ENCODE results near the gene NSUN6.

The NSUN6 gene

DNA sequence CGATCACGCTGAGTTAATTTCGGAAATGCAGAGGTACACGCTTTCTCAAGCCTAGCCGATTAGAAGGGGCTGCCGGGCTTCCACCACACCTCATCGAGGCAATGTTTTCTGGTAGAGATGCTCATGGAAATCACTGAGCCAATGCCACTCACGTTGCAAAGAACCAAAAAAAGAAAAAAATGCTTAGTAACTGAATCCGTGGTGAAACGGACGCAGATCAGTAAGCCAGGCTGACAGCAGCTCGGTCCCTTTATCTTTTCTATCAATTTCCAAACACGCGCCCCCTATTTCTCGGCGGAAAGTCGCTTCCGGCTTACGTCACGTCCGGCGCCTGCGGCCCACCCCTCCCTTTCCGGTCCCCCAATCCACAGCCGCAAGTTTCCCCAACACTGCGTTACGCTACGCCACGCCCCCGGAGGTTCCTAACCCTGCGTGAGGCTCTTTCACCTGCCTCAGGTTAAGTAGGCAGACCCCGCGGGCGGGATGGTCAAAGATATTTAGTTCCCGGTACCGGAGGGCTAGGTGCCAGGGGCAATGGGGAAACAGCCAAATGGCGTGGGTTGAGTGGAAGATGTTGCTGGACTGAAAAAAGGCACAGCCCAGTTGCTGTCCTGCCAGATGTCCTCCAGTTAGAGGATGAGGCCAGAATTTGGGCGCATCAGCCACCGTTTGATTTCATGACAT lies at the start of gene NSUN6:
Gene NSUN6 (minus strand): TSS at position 264 of the 684 bp plus-strand sequence. CDS start 384 bp downstream, outside the sequence.
- peak; percentile 94 for DNase-seq

DNA sequence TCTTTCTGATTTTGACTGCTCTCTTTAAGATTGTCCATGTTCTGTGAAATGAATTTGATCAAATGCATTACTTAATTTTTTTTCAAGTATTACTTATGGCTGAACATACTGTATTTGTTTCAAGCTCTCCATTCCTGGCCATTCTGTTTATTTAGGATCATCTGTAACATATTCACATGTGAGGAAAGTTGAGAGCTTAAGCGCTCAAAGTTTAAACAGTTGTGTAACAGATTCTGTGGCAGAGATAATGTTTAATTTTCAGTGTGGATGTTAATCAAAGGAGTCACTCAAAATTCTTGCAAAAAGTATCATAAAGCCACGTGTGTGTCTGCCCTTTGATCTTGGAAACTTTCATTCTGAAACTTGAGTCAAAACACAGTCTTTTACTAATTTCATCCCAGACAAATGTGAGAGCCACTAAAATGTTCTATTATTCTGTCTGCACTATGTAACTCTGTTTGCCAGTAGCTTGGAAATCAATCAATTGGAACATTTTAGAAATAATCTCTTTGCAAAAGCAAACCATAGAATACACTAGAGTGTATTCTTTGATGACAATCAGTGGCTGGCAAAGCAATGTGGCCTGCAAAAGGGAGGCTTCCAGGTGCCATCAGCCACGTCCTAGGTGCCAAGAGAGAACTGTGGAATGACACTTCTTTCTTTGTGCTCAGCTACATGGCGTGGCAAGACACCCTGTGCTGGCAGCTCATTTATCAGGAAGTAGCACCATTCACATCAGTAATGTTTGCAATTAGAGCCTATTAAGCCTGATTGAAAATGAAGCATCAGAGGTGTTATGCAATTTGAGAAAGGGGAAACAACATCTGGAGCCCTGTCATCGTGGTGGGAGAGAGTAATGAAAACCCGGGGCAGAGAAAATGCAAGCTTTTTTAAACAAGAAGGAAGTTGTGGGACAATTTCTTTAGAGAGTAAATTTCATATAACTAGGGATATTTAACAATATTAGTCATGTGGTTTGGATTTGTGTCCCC lies 48.8 kb upstream of the NSUN6 start:
- no peak for DNase-seq

GRCh38 chr10:18690541-18690940 lies 39.2 kb upstream of the NSUN6 start:
- no peak for DNase-seq

- DNase-seq: no peak
Observed at GRCh38 chr10:18689498-18689897, 38.1 kb upstream of the NSUN6 start.

- DNase-seq: no peak
Observed at GRCh38 chr10:18687706-18688105, 36.3 kb upstream of the NSUN6 start.

DNA sequence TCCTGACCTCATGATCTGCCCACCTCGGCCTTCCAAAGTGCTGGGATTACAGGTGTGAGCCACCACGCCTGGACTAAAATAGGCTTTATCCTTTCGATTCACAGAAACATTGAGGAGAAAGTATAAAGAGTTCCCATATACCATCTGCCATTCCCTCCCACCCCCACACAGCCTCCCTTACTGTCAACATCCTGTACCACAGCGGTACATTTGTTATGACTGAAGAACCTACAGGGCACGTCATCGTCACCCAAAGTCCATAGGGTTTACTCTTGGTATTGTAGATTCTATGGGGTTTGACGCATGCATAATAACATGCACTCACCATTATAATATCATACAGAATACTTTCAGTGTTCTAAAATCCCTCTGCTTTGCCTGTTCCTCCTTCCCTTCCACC lies 35.8 kb upstream of the NSUN6 start:
- DNase-seq: no peak

GRCh38 chr10:18685555-18685954 lies 34.2 kb upstream of the NSUN6 start:
- DNase-seq: no peak

GRCh38 chr10:18684953-18685352 lies 33.6 kb upstream of the NSUN6 start:
- DNase-seq: no peak

DNA sequence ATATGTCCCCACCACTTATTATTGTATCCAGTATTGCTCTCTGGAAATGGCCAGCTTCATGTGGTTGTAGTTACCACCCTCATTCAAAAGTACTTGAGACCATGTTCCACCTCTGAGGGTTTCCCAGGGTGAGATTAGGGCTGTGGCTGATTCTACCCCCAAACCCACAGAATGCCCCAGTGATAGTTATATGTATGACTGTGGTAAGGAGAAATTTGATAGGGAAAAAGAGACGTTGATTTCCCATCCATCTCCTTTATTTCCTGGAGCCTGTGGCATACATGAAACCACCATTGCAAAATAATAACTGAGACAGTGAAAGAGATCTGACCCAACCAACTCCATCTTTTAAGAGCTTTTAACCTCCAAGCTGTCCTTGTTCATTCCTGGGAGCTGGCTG lies 33.0 kb upstream of the NSUN6 start:
- DNase-seq: peak; percentile 41

GRCh38 chr10:18683427-18683826 lies 32.0 kb upstream of the NSUN6 start:
- DNase-seq: no peak

DNA sequence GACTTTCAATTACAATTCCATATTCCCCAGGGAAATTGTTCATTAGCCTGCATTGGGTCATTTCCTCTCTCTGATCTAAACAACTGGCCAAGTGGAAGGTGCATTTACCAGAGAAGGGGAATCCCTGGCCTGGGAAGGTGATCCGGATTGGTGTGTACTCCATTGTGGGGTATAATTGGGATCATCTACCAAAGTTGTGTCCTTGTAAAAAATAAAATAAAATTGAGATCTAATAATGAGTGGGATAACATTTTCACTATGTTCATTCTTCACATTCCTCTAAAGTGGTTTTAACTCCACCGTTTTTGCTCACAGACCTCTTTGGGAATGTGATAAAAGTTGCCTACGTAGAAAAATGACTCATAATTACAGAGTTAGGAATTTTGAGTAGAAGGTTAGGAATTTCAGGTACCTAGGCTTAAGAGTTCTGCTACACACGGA lies 30.6 kb upstream of the NSUN6 start:
- DNase-seq: no peak

DNA sequence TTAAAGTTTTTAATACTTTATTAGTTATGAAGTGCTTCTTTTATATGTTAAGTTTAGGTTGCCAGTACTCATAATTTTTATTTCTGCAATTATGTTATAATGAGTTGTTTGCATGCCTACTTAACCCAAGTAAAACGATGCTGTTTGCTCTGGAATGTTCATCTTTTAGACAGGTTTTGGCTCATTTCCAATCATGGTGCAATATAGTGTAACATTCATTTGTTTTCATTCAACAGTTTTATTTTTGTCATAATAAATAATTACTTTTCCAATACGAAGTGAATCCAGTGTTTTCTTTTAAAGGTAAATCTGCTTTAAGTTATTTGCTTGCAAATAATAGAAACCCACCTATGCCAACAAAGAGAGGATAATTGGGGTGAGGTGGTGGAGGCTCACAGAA lies 30.0 kb upstream of the NSUN6 start:
- DNase-seq: no peak

DNA sequence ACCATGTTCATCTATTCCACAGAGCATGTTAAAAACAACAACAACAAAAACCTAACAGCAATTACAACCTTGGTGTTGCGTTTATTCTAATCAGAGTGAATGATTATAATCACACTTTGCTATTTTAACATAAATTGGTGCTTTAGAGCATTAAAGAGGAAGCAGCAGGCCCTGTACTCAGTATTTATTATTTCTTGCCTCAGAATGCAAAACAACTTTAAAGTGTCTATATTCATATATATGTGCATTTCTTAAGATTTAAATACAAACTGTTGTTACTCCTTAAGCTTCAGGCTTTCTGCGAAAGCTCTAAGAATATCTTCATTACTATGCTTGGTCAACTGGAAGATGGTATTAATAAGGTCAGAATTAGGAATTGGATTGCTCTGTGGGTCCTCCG lies 29.4 kb upstream of the NSUN6 start:
- DNase-seq: no peak

GRCh38 chr10:18675086-18675801 lies 23.9 kb upstream of the NSUN6 start:
- no peak for DNase-seq

GRCh38 chr10:18668026-18668425 lies 16.6 kb upstream of the NSUN6 start:
- no peak for DNase-seq

GRCh38 chr10:18666810-18667209 lies 15.4 kb upstream of the NSUN6 start:
- DNase-seq: no peak

GRCh38 chr10:18665815-18666558 lies 14.6 kb upstream of the NSUN6 start:
- DNase-seq: no peak

- no peak for DNase-seq
Observed at GRCh38 chr10:18664841-18665478, 13.6 kb upstream of the NSUN6 start.

DNA sequence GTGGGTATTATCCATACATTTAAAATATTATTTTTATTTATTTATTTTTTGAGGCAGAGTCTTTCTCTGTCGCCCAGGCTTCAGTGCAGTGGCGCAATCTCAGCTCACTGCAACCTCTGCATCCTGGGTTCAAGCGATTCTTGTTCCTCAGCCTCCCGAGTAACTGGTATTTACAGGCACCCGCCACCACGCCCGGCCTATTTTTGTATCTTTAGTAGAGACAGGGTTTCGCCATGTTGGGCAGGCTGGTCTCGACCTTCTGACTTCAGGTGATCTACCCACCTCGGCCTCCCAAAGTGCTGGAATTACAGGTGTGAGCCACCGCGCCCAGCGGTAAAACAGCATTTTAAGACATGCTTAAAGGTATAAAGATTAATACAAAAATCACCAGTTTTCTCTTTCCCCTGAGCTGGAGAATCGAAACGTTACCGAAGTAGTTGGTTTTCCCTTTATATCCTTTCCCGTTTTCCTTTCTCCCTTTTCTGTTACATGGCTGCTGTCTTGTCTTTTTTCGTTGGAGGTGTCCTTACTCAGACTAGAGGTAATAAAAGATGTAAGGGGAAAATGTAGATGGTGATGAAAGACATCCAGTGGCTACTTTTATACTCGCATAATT lies 9.5 kb upstream of the NSUN6 start:
- no peak for DNase-seq

GRCh38 chr10:18659819-18660535 lies 8.6 kb upstream of the NSUN6 start:
- DNase-seq: no peak

Data from left hindlimb (tissue), 1 donor.